Parietal lobe (tissue), 1 donor: ENCODE results near the gene CDC6. TPM values are rescaled to one million over a fixed set of nuclear protein-coding genes. Genes with fewer than 3 reads are reported as not detected.

ENCODE experiments used
- total RNA-seq: library from RNA; depleted of rRNA; stranded (reverse); fragments of >200 nt; gene quantifications from one replicate; pipeline ENCODE4 v1.2.3, GENCODE V29; 2014

Gene CDC6
- total RNA-seq, result 4.4 TPM

DNA sequence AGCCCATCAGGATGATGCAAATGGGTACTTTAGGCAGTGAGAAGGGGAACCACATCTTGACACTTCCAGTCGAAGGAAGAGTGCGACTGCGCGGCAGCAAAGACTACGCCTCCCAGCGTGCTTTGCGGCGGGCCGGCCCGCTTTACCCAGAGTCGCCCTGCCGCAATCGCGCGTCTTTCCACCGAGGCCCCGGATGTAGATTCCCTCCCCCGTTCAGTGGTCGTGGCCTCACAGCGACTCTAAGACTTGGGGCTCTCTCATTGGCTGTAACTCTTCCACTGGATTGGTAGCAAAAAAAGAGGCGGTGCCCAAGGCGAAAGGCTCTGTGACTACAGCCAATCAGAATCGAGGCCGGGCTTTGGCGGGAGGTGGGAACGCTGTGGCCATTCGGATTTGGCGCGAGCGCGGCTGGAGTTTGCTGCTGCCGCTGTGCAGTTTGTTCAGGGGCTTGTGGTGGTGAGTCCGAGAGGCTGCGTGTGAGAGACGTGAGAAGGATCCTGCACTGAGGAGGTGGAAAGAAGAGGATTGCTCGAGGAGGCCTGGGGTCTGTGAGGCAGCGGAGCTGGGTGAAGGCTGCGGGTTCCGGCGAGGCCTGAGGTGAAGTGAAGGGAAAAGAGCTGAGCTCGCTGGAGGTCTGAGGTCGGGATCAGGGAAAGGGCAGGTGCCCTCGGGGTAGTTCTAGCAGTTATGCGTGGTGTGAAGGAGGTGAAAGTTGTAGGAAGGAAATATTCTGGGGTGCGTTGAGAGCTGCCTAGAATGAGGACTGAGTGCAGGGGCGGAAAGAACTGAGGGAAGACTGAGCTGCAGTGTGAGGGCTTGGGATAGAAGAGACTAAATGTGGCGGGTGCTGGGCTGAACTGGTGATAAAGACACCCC lies at the start of gene CDC6:
TSS of gene CDC6 (plus strand) at position 386 of the 876 bp plus-strand sequence. CDS start 1,542 bp downstream, outside the sequence.

DNA sequence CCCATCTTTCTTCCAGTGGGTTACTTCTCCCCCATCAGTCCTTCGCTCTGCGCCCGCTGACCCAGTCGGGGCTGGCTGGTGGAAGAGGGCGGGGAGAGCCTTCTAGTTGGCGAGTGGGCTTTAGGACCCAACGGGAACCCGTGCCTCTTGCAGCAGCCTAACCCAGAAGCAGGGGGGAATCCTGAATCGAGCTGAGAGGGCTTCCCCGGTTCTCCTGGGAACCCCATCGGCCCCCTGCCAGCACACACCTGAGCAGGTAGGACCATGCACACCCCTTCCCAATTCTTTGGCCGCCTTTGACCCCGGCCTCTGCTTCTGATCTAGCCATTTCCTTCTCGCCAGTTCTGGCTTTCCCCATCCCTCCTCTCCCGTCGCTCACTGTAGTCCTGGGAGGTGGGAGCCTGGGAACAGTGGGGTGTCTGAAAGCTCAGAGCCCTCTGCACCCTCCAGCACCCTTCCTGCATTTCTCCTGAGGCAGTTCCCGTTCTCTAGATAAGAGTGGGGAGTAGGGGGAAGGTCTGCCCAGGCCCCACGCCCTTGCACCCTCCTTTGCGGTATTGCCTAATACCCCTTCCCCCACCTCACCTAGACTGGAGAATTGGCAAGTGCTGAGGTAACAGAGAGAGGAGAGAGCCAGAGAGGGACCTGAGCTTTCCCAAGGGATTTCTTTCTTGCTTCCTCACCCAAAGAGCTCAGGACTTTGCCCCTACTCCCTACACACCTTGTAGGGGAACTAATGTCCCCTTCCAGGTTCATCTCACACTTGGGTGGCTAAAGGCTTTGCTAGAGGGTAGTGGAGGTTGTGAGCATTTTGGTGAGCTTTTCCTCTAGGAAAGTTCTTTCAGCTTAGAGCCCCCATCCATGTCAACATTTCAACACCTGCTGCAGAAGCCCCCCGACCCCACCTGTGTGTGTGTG lies 21.6 kb downstream of the CDC6 start, which contains the start of gene RARA:
TSS of gene RARA (plus strand) at position 150 of the 918 bp plus-strand sequence. CDS start 22,039 bp downstream, outside the sequence.

Other genes with a start within 250 kb of the CDC6 start
- 136 TPM for gene MED24, start 233.5 kb upstream of the CDC6 start, total RNA-seq
- gene THRA, start 224.9 kb upstream of the CDC6 start, total RNA-seq, result 132 TPM
- 1.9 TPM for gene NR1D1, start 187.3 kb upstream of the CDC6 start, total RNA-seq
- gene MSL1, start 165.9 kb upstream of the CDC6 start, total RNA-seq, result 106 TPM
- gene CASC3, start 147.3 kb upstream of the CDC6 start, total RNA-seq, result 63.9 TPM
- 29.7 TPM for gene RAPGEFL1, start 110.4 kb upstream of the CDC6 start, total RNA-seq
- 16.3 TPM for gene WIPF2, start 68.6 kb upstream of the CDC6 start, total RNA-seq
- 9.7 TPM for gene RARA, start 21.3 kb downstream of the CDC6 start, total RNA-seq
- gene GJD3, start 76.9 kb downstream of the CDC6 start, total RNA-seq, result not detected
- gene TOP2A, start 130.0 kb downstream of the CDC6 start, total RNA-seq, result 39.8 TPM
- gene IGFBP4, start 155.6 kb downstream of the CDC6 start, total RNA-seq, result 7.8 TPM
- not detected for gene TNS4, start 213.7 kb downstream of the CDC6 start, total RNA-seq